GM12872 (cell line): ENCODE results near the gene KANSL3.

Experiments
- TF ChIP-seq, protein P1 (sequence below): IDR thresholded peaks from 3 replicates; pipeline ENCODE4 v1.5.1; 2011; ENCODE audit warnings: low read depth, mild to moderate bottlenecking, low read length, moderate library complexity; ENCODE audit not compliant: insufficient read depth

Gene KANSL3

DNA sequence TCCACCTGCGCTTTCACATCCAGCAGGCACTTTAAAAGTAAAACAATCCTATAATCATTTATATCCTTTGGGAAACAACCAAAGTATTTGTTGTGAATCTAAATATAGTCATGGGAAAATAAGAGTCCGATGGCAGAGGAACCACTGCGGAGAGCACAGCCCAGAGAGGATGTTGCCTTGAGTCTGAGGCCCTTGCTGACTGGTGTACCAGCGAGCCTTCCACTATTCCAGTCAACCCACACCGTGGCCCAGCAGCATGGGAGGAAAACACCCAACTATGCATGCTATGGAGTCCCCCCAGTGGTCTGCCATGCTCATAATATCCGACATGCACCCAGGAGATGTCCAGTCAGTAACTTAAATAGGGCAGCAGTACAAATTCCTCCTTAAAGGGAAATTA is 21.6 kb downstream of the KANSL3 start:
- TF ChIP-seq, protein P1, sequence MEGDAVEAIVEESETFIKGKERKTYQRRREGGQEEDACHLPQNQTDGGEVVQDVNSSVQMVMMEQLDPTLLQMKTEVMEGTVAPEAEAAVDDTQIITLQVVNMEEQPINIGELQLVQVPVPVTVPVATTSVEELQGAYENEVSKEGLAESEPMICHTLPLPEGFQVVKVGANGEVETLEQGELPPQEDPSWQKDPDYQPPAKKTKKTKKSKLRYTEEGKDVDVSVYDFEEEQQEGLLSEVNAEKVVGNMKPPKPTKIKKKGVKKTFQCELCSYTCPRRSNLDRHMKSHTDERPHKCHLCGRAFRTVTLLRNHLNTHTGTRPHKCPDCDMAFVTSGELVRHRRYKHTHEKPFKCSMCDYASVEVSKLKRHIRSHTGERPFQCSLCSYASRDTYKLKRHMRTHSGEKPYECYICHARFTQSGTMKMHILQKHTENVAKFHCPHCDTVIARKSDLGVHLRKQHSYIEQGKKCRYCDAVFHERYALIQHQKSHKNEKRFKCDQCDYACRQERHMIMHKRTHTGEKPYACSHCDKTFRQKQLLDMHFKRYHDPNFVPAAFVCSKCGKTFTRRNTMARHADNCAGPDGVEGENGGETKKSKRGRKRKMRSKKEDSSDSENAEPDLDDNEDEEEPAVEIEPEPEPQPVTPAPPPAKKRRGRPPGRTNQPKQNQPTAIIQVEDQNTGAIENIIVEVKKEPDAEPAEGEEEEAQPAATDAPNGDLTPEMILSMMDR: no peak

DNA sequence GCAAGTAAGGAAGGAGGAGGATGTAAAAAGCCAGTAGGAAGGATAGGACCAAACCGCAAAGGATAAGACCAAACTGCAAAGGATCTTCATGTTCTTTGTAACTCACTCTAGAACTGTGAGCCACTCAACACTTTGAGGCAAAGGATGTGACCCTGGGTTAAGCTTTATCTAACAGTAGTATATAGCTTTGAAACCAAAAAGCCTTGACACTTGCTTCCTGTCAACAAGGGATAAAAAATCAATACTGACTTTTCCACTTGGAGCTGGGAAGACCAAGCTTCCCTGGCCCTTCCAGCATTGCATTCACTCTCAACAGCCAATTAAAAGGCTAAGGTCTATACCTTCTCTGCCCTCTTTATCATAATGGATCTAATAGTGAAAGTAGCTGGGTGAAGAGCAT is 22.0 kb downstream of the KANSL3 start:
- TF ChIP-seq, protein P1: no peak

- TF ChIP-seq, protein P1: no peak
These were observed 29.4 kb downstream of the KANSL3 start for GRCh38 chr2:96608469-96609455.

- TF ChIP-seq, protein P1: peak; percentile 54
These were observed 34.0 kb downstream of the KANSL3 start for GRCh38 chr2:96604104-96604503.

DNA sequence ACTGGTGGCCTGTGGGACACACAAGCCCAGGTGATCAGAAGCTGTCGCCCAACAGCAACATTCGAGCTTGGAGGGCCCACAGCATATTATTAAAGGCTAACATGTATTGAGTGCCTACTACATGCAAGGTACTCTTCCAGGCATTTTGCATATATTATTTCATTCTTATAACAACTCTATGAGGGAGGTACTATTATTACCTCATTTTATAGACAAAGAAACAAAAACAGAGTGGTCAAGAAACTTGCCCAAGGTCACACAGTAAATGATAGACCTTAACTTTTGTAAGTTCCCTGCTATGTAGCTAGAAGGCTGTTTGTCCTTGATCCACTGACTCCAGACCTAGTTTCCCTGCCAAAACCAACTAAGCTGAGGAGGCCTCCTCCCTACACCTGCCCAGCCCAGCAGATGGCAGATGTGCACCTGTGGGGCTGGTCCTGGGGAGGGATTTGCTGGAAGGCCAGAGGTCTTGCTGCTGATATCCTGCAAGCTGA is 35.7 kb downstream of the KANSL3 start:
- TF ChIP-seq, protein P1: peak; percentile 10; the same call in 1 of the 3 replicates

- TF ChIP-seq, protein P1: no peak
These were observed 36.5 kb downstream of the KANSL3 start for GRCh38 chr2:96601382-96602292.

- TF ChIP-seq, protein P1: no peak
These were observed 38.2 kb downstream of the KANSL3 start for GRCh38 chr2:96599941-96600340.
